Measurements from ENCODE around the gene UNC93B1.

UNC93B1 gene

DNA sequence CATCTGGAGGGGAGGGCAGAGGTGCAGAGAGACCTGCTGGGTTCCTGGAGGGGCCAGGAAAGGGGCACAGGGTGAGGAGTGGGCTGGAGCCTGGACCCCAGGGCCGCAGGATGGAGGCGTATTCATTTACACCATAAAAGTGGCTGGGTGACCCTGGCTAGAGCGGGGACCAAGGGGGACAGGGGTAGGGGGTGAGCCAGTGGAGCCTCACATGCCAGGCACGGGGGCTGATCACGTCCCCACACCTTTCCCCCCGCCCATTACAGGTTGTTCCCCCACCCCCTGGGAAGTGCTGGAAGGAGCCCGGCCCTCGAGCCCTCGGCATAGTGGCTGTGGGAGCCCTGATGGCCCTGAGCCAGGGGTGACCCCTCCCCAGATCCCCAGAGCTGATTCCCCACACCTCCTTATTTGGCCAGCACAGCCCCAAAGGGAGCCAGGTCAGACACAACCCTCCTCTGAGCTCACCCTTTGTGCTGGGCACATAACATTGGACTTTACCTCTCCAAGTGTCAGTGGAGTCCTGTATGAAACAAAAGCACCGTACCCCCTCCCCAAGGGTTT, 35.7 kb upstream of the UNC93B1 start:
- peak; percentile 15 for DNase-seq

GRCh38 chr11:68038718-68039525, 35.0 kb upstream of the UNC93B1 start, which contains the start of gene TCIRG1:
TCIRG1 (plus strand) TSS chr11:68039025; CDS start chr11:68041272, 2,247 bp downstream.
- peak; percentile 82 for DNase-seq

DNA sequence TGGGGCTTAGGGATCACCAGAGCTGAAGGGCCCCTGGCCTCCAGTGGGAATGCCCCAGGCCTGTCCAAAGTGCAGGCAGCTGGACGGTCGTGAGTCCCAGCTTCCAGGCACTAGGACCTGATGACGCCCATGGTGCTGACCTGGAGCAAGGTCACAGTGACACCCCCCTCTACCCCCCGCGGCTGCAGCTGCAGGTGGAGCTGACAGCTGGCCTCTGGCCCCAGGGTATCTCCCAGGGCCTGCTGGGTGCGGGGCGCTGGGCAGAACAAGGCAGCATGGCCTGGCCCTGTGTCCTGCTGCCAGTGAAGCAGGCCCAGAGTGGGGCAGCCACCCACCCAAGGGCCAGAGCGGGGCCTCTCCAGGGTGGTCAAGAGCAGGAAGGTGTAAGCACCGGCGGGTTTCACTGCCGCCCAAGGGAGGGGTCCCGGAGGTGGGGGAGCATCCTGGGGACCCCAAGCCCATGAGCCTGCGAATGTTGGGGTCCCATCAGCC, 34.4 kb upstream of the UNC93B1 start:
- DNase-seq: no peak

DNA sequence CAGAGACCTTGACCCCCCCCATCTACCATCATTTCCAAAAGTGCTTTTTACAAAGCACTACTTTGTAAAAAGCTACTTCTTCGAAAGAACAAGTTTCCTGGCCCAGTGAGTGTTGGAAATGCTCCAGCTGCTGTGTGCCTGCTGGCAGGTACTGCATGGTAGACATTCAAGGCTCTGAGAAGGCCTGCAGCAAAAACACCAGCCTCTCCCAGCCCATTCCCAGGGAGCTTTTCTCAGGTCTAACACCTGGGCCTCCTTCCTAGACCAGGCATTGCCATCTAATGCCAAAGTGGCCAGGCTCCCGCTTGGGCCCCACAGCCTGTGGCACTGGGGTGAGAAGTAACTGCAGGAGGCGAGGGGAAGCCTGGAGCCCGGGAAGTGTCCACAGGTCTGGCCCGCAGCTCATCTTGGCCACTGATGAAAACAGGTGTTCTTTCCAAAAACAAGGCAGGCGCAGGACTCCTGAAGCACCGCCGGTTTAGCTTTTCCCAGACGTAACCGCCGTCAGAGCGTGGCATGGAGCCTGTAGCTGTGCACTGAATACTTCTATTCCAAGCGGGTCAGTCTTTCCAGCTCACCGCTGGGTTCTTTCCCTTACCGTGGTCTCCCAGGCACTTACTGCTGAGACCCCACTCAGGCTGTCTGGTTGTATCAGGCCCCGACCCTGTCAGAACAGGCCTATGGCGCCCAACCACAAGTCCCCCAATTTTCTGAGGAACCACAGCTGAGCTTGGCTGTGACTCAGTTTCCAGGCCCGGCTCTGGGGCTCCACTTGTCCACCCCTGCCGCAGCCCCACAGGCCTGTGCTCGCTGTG, 33.7 kb upstream of the UNC93B1 start:
- DNase-seq: no peak

DNA sequence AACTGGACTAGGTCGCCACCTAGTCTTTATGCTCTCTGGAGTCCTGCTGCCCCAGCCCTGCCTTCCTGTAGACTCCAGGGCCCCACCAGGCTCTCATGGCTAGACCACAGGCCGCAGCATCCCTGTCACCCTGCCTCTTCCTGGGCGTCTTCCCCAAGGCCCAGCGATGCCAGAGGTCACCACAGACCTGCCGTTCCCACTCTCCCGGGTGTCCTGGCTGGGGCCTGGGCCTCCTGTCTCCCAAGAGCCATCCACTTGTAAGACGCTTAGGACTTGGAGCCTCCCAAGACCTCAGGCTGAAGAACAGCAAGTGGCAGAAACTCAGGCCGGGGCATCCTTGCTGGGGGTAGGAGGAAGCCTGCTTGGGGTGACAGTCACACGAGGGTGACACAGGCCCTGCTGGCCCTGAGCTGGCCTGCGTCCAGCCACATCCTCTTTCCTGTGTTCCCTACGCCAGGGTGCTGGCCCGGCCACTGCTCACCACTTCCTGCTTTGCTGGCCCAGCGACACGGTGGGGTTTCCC, 32.9 kb upstream of the UNC93B1 start:
- DNase-seq: peak; percentile 29

GRCh38 chr11:68036141-68036716, 32.3 kb upstream of the UNC93B1 start:
- no peak for DNase-seq

DNA sequence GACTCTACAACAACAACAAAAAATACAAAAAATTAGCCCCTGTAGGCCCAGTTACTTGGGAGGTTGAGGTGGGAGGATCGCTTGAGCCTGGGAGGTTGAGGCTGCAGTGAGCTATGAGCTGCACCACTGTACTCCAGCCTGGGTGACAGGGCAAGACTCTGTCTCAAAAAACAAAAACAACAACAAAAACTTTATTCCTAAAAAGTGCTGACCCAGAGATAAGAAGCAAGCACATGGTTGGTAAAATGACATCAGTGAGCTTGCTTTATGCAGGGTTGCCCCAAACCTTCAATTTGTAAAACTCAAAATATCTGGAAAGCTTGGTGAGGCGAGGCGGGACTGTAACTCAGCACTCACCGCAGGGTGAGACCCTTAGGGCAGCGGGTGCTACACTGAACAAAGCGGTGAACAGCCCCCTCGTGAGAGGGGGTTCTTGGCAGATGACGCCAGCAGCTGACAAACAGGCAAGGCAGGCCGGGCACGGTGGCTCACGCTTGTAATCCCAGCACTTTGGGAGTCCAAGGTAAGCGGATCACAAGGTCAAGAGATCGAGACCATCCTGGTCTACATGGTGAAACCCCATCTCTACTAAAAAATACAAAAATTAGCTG, 31.5 kb upstream of the UNC93B1 start:
- DNase-seq: no peak

- DNase-seq: no peak
Observed at GRCh38 chr11:68033708-68034045, 29.8 kb upstream of the UNC93B1 start.

DNA sequence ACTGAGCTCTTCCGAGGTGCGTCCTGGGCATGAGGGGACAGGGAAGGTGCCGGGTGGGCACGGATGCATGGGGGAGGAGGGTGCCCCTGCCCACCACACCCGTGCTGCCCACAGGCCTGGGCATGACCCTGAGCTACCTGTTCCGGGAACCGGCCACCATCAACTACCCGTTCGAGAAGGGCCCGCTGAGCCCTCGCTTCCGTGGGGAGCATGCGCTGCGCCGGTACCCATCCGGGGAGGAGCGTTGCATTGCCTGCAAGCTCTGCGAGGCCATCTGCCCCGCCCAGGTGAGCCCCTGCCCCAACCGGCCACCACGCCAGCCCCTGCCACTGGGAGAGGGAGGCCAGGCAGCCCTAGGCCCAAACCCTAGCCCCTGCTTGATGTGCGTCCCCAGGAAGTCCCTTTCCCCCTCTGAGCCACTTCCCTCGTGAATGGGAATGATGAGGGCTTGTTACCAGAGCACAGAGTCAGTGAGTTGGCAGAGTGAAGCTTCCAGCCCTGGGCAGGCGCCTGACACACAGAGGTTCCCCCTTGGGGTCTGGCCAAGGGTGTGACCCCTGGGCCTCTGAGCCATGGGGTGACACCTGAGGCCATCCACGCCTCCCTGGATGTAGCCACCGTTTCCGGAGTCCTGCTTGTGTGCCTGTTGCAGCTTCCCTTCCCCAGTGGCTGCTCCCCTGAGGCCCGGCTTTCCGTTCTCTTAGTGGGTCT, 29.3 kb upstream of the UNC93B1 start:
- no peak for DNase-seq

- DNase-seq: no peak
Observed at GRCh38 chr11:68032003-68032402, 28.1 kb upstream of the UNC93B1 start.

- peak; percentile 37 for DNase-seq
Observed at GRCh38 chr11:68031144-68031464, 27.2 kb upstream of the UNC93B1 start.

DNA sequence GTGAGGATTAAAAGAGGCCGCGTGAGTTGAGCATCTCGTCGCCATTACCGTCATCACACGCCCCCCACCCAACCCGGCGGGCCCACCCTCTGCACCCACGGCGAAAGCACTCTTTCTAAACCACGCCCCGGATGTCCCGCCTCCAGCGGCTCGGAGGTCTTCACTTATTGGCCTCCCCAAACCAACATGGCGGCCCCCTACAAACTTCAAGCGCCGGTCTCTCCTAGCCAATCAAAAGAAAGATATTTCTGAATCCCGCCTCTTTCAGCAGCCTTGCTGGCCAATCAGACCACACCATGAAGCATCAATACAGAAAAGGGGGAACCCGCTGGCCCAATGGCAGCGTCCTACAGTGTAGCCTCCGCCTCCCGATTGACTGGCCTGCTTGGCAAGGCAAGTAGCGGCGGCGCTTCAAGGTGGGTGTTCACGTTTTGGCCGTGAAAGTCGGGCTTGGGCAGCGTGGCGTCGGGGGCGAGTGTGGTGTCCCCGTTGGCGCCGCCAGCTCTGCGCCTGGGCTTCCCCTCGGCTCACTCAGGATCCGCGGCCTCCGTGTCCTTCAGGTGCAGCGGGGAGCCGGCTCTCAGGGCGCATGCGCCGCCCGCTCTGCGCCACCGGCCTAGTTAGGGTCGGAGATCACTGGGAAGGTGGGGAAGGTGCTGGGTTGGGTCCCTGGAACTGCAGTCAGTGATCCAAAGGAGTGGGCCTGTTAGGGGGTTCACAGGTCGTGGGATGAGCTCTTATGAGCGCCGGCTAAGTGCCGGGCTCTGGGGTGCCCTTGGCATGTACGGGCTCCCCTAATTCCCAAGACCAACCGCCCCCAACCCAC, 26.6 kb upstream of the UNC93B1 start, which contains the start of gene NDUFS8:
Gene NDUFS8, plus strand, starts transcription at position 364 of the 826 bp plus-strand sequence. CDS start 1,471 bp downstream, outside the sequence.
- peak; percentile 99 for DNase-seq

DNA sequence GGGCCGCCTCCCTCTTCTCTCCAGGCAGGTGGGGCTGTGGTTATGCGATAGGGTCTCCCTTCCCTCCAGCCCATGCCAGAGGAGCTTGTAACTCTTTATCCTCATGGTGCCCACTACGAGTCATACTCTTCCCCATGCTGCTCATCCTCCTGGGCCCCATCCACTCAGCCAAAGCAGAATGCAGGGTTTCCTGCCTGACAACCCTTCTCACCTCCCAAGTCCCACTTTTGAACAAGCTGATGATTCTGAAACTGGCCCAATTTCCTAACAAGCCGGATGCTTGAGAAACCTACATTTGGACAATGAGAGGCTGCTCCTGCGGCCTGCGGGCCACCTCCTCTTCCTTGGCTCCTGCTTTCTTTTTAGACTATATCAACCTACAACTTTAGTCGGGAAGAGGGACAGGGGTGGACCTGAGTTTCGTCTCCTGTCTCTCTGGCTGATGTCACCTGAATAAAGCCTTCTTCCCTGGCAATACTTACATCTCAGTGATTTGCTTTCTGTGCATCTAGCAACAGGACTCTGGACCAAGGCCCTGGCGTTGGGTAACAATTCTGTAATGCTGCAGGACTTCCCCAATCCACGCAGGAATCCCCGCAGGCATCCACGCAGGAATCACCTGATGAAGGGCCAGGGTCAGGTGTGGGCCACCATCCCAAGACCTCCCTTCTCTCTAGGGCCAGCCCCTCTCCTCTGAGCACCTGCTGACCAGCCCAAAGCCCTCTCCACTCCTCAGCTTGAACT, 25.1 kb upstream of the UNC93B1 start:
- DNase-seq: no peak

DNA sequence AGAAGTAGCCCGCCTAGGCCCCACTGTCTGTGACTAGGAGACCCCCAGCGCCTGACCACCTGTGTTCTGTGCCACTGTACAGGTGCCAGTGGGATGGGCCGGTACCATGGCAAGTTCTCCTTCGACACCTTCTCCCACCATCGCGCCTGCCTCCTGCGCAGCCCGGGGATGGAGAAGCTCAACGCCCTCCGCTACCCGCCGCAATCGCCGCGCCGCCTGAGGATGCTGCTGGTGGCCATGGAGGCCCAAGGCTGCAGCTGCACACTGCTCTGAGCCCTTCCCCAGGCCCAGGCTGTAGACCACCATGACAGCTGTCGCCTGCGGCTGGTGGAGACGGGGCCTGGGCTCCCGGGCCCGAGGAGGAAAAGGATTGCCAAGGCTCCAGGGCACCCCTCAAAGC, 23.8 kb upstream of the UNC93B1 start:
- no peak for DNase-seq

- DNase-seq: no peak
Observed at GRCh38 chr11:68026391-68027105, 22.7 kb upstream of the UNC93B1 start.

GRCh38 chr11:68025047-68025446, 21.1 kb upstream of the UNC93B1 start:
- DNase-seq: no peak

GRCh38 chr11:68024508-68024907, 20.6 kb upstream of the UNC93B1 start:
- no peak for DNase-seq

DNA sequence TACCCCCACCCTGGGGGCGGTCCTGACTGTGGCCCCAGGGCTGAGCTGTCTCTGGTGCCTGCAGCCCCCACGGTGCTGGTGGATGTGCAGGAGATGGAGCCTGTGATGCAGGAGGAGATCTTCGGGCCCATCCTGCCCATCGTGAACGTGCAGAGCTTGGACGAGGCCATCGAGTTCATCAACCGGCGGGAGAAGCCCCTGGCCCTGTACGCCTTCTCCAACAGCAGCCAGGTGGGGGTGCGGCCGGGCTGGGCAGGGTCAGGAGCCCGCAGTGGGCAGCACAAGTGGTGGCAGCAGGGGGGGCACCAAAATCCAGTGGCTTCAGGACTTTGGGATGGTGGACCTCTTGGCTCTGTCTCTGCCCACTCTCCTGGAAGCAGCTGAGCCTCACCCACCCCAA, 18.6 kb upstream of the UNC93B1 start:
- DNase-seq: no peak

DNA sequence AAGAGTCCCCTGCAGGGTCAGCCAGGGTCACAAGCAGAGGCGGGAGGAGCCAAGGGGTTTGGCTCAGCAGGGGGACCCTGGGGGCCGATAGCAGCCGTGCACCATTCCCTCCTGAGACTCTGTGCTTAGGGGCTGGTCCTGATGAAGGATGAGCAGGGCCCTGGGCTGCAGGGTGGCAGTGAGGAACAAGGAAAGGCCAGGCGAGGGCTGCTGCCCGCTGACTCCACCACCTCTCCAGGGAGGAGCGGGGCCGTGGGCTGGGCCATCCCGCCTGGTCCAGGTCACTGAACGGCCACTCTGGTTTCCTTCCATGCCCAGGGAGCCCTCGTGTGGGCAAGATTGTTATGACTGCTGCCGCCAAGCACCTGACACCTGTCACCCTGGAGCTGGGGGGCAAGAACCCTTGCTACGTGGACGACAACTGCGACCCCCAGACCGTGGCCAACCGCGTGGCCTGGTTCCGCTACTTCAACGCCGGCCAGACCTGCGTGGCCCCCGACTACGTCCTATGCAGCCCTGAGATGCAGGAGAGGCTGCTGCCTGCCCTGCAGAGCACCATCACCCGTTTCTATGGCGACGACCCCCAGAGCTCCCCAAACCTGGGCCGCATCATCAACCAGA, 17.4 kb upstream of the UNC93B1 start:
- DNase-seq: no peak

All from CD4-positive, alpha-beta T cell treated with Interleukin-17A for 4 hours (primary cell).